C4-2B (cell line): Measurements from ENCODE around the gene RIN1.
"Not testable (repeated sequence)": the region's sequence is repeated elsewhere in the genome, so short reads cannot be mapped to it uniquely, and the experiment has no call there.

Experiments used
- ZFX ChIP-seq: fragments of 450-650 bp; IDR thresholded peaks from 2 replicates; pipeline ENCODE4 v1.6.1; 2017
- TF ChIP-seq, protein P1 (sequence below): fragments of 450-650 bp; conservative IDR thresholded peaks from 2 replicates; pipeline ENCODE4 v1.5.1; 2017; ENCODE audit warnings: mild to moderate bottlenecking

DNA sequence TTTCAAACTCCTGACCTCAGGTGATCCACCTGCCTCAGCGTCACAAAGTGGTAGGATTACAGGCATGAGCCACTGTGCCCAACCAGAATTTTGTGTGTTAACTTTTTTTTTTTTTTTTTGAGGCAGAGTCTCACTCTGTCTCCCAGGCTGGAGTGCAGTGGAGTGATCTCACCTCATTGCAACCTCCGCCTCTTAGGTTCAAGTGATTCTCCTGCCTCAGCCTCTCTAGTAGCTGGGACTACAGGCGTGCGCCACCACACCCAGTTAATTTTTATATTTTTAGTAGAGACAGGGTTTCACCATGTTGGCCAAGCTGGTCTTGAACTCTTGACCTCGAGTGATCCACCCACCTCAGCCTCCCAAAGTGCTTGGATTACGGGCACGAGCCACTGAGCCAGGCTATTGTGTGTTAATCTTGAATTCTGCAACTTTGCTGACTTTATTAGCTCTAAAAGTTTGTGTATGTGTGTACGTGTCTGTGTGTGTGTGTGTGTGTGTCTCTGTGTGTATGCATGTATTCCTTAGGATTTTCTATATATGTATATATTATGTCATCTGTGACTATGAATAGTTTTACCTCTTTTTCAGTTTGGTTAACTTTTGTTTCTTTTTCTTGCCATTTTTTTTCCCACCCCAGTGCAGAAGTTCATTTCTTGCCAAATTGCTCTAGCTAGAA lies 14.5 kb upstream of the RIN1 start:
- TF ChIP-seq, protein P1, sequence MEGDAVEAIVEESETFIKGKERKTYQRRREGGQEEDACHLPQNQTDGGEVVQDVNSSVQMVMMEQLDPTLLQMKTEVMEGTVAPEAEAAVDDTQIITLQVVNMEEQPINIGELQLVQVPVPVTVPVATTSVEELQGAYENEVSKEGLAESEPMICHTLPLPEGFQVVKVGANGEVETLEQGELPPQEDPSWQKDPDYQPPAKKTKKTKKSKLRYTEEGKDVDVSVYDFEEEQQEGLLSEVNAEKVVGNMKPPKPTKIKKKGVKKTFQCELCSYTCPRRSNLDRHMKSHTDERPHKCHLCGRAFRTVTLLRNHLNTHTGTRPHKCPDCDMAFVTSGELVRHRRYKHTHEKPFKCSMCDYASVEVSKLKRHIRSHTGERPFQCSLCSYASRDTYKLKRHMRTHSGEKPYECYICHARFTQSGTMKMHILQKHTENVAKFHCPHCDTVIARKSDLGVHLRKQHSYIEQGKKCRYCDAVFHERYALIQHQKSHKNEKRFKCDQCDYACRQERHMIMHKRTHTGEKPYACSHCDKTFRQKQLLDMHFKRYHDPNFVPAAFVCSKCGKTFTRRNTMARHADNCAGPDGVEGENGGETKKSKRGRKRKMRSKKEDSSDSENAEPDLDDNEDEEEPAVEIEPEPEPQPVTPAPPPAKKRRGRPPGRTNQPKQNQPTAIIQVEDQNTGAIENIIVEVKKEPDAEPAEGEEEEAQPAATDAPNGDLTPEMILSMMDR = not testable (repeated sequence)
- not testable (repeated sequence) for TF ChIP-seq ZFX
